OCI-LY1 (cell line): ENCODE measurements around the gene GPR179.

ENCODE experiments used
- H2AFZ ChIP-seq: fragments of 200-600 bp; sonication (generic), shearing (Covaris generic); 2 replicates; pipeline ENCODE4 v1.6.0; 2014; ENCODE audit warnings: antibody characterized with exemption, mild to moderate bottlenecking, low read length
- H3F3A ChIP-seq: fragments of 200-600 bp; sonication (generic), shearing (Covaris generic); 2 replicates; pipeline ENCODE4 v1.6.0; 2014; ENCODE audit warnings: mild to moderate bottlenecking, antibody characterized with exemption, low read length, moderate library complexity; ENCODE audit not compliant: insufficient read depth
- H3K27ac ChIP-seq: fragments of 200-600 bp; sonication (generic); 2 replicates; pipeline ENCODE4 v1.5.1; 2014; ENCODE audit warnings: low read length, mixed run types, mild to moderate bottlenecking, low read depth; ENCODE audit not compliant: poor library complexity, severe bottlenecking
- H3K27me3 ChIP-seq: fragments of 200-600 bp; sonication (generic); 2 replicates; pipeline ENCODE4 v1.6.0; 2014; ENCODE audit warnings: antibody characterized with exemption, mild to moderate bottlenecking, low read length, moderate library complexity; ENCODE audit not compliant: insufficient read depth
- H3K36me3 ChIP-seq: fragments of 200-600 bp; sonication (generic); 2 replicates; pipeline ENCODE4 v1.6.1; 2014; ENCODE audit warnings: mild to moderate bottlenecking, antibody characterized with exemption, low read length, moderate library complexity, mixed read lengths; ENCODE audit not compliant: insufficient read depth
- H3K4me1 ChIP-seq: fragments of 200-600 bp; sonication (generic); 2 replicates; pipeline ENCODE4 v1.5.1; 2014; ENCODE audit warnings: mild to moderate bottlenecking, low read length, moderate library complexity; ENCODE audit not compliant: insufficient read depth, severe bottlenecking
- H3K4me2 ChIP-seq: fragments of 200-600 bp; sonication (generic), shearing (Covaris generic); 2 replicates; pipeline ENCODE4 v1.6.1; 2014; ENCODE audit warnings: low read length
- H3K4me3 ChIP-seq: fragments of 200-600 bp; sonication (generic); 2 replicates; pipeline ENCODE4 v1.5.1; 2014; ENCODE audit warnings: low read length, low read depth, mild to moderate bottlenecking, mixed read lengths; ENCODE audit not compliant: poor library complexity, severe bottlenecking
- H3K79me2 ChIP-seq: fragments of 200-600 bp; shearing (Covaris generic); 2 replicates; pipeline ENCODE4 v1.6.1; 2016; ENCODE audit warnings: mixed run types, low read length, mixed read lengths; ENCODE audit not compliant: insufficient read depth
- H3K9ac ChIP-seq: fragments of 200-600 bp; sonication (generic), shearing (Covaris generic); 2 replicates; pipeline ENCODE4 v1.6.1; 2014; ENCODE audit warnings: mild to moderate bottlenecking, low read length, mixed read lengths
- H3K9me2 ChIP-seq: fragments of 200-600 bp; sonication (generic), shearing (Covaris generic); 2 replicates; pipeline ENCODE4 v1.6.1; 2014; ENCODE audit warnings: low read depth, mild to moderate bottlenecking, low read length, mixed read lengths
- H3K9me3 ChIP-seq: fragments of 200-600 bp; shearing (Covaris generic); 2 replicates; pipeline ENCODE4 v1.6.1; 2014; ENCODE audit warnings: low read length, mixed read lengths
- H4K20me1 ChIP-seq: fragments of 200-600 bp; sonication (generic), shearing (Covaris generic); 2 replicates; pipeline ENCODE4 v1.6.0; 2016; ENCODE audit warnings: mild to moderate bottlenecking, low read length; ENCODE audit not compliant: insufficient read depth
- CTCF ChIP-seq: fragments of 200-600 bp; sonication (generic), shearing (Covaris generic); IDR thresholded peaks from 2 replicates; pipeline ENCODE4 v1.5.1; 2017; ENCODE audit warnings: mild to moderate bottlenecking, antibody characterized with exemption, low read length, moderate library complexity, mixed read lengths
- EZH2 ChIP-seq: fragments of 200-600 bp; sonication (generic), shearing (Covaris generic); IDR thresholded peaks from 2 replicates; pipeline ENCODE4 v1.8.0; 2017; ENCODE audit warnings: borderline replicate concordance, mixed run types, mild to moderate bottlenecking, antibody characterized with exemption, low read length, moderate library complexity, mixed read lengths

GPR179 gene, protein sequence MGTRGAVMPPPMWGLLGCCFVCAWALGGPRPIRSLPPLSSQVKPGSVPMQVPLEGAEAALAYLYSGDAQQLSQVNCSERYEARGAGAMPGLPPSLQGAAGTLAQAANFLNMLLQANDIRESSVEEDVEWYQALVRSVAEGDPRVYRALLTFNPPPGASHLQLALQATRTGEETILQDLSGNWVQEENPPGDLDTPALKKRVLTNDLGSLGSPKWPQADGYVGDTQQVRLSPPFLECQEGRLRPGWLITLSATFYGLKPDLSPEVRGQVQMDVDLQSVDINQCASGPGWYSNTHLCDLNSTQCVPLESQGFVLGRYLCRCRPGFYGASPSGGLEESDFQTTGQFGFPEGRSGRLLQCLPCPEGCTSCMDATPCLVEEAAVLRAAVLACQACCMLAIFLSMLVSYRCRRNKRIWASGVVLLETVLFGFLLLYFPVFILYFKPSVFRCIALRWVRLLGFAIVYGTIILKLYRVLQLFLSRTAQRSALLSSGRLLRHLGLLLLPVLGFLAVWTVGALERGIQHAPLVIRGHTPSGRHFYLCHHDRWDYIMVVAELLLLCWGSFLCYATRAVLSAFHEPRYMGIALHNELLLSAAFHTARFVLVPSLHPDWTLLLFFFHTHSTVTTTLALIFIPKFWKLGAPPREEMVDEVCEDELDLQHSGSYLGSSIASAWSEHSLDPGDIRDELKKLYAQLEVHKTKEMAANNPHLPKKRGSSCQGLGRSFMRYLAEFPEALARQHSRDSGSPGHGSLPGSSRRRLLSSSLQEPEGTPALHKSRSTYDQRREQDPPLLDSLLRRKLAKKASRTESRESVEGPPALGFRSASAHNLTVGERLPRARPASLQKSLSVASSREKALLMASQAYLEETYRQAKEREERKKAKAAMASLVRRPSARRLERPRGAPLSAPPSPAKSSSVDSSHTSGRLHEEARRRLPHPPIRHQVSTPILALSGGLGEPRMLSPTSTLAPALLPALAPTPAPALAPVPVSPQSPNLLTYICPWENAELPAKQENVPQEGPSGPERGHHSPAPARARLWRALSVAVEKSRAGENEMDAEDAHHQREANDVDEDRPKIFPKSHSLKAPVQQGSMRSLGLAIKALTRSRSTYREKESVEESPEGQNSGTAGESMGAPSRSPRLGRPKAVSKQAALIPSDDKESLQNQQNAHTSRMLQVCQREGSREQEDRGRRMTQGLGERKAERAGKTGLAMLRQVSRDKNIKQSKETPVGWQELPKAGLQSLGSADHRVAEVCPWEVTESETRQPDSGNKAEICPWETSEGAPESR (N-terminal part only)

GRCh38 chr17:38343608-38344419 lies at the start of gene GPR179:
TSS of gene GPR179 (minus strand) at chr17:38343956. CDS start at chr17:38343789, 167 bp downstream.
- Histone ChIP-seq H3K9ac (no peak within 1 kb of the TSS), H2AFZ (no peak within 1 kb of the TSS), H3K79me2 (no peaks in the 10 kb centered on the region), H3K9me2 (no peaks in the 10 kb centered on the region), H3K4me2 (no peak within 1 kb of the TSS), H4K20me1 (no peaks in the 10 kb centered on the region), H3K27me3 (no peaks in the 10 kb centered on the region; the same call in 1 of the 2 replicates), H3K4me1 (peaks cover 9% of the 10 kb centered on the region), H3K36me3 (no peaks in the 10 kb centered on the region), H3K4me3 (no peak within 1 kb of the TSS), H3F3A (no peaks in the 10 kb centered on the region), H3K9me3 (no peaks in the 10 kb centered on the region), H3K27ac (no peak within 1 kb of the TSS)
- TF ChIP-seq EZH2 = no peak
- no peak for TF ChIP-seq CTCF

- Histone ChIP-seq H3K27ac (no peak overlapping the region), H3K27me3 (no peaks in the 10 kb centered on the region), H2AFZ (no peak overlapping the region), H3K9me2 (no peaks in the 10 kb centered on the region), H3K4me3 (no peak overlapping the region), H3K4me1 (no peaks in the 10 kb centered on the region), H3K79me2 (no peaks in the 10 kb centered on the region), H3F3A (no peaks in the 10 kb centered on the region), H3K9ac (no peak overlapping the region), H3K36me3 (0 out of 2 replicates have a peak, but pooled peaks cover 7% of the 10 kb centered on the region), H4K20me1 (no peaks in the 10 kb centered on the region), H3K4me2 (no peak overlapping the region), H3K9me3 (peaks cover 3% of the 10 kb centered on the region; the same call in 1 of the 2 replicates)
- TF ChIP-seq EZH2 = no peak
- no peak for TF ChIP-seq CTCF
These were observed 35.7 kb upstream of the GPR179 start for GRCh38 chr17:38379448-38379847.
